ENCODE measurements around the gene VMAC.
"Not testable (repeated sequence)": the region's sequence is repeated elsewhere in the genome, so short reads cannot be mapped to it uniquely, and the experiment has no call there.

VMAC gene

GRCh38 chr19:5881543-5882299, 23.0 kb upstream of the VMAC start:
- no peaks in the 10 kb centered on the region for H3K9me3 ChIP-seq (ENCODE audit: low read depth, low read length)
- H3K4me3 ChIP-seq = no peak overlapping the region
- TF ChIP-seq FOXP2 (optimal IDR thresholded peaks at IDR 0.05; ENCODE audit: control extremely low read depth, extremely low read length, insufficient read depth) (no peak), EZH2 (IDR thresholded peaks at IDR 0.05) (no peak), POLR2AphosphoS5 (IDR thresholded peaks at IDR 0.05; ENCODE audit: borderline replicate concordance, low read depth, low read length) (no peak)
- DNase-seq (ENCODE audit: low read depth, low spot score) = no peak
- no peak overlapping the region for H3K27ac ChIP-seq
- H3K36me3 ChIP-seq (ENCODE audit: insufficient read depth, low read length) = no peaks in the 10 kb centered on the region
- no peak overlapping the region for H3K9ac ChIP-seq (ENCODE audit: insufficient read length)

- no peak for TF ChIP-seq POLR2AphosphoS5 (IDR thresholded peaks at IDR 0.05; ENCODE audit: borderline replicate concordance, low read depth, low read length)
- no peak for TF ChIP-seq FOXP2 (optimal IDR thresholded peaks at IDR 0.05; ENCODE audit: control extremely low read depth, extremely low read length, insufficient read depth)
- TF ChIP-seq EZH2 (IDR thresholded peaks at IDR 0.05) = no peak
- H3K36me3 ChIP-seq (ENCODE audit: insufficient read depth, low read length) = no peaks in the 10 kb centered on the region
- no peaks in the 10 kb centered on the region for H3K9me3 ChIP-seq (ENCODE audit: low read depth, low read length)
- H3K4me3 ChIP-seq = no peak overlapping the region
- no peak overlapping the region for H3K27ac ChIP-seq
- DNase-seq (ENCODE audit: low read depth, low spot score) = no peak
- no peak overlapping the region for H3K9ac ChIP-seq (ENCODE audit: insufficient read length)
Observed at GRCh38 chr19:5882421-5882968, 22.2 kb upstream of the VMAC start.

GRCh38 chr19:5883157-5883873, 21.4 kb upstream of the VMAC start:
- not testable (repeated sequence) for H3K4me3 ChIP-seq; H3K9me3 ChIP-seq (ENCODE audit: low read depth, low read length); H3K9ac ChIP-seq (ENCODE audit: insufficient read length); H3K27ac ChIP-seq; DNase-seq (ENCODE audit: low read depth, low spot score); H3K36me3 ChIP-seq (ENCODE audit: insufficient read depth, low read length)

GRCh38 chr19:5884065-5884811, 20.4 kb upstream of the VMAC start:
- not testable (repeated sequence) for H3K27ac ChIP-seq; H3K4me3 ChIP-seq; H3K36me3 ChIP-seq (ENCODE audit: insufficient read depth, low read length); DNase-seq (ENCODE audit: low read depth, low spot score); H3K9me3 ChIP-seq (ENCODE audit: low read depth, low read length); H3K9ac ChIP-seq (ENCODE audit: insufficient read length)

GRCh38 chr19:5889288-5889971, 15.2 kb upstream of the VMAC start:
- no peak for TF ChIP-seq POLR2AphosphoS5 (IDR thresholded peaks at IDR 0.05; ENCODE audit: borderline replicate concordance, low read depth, low read length)
- TF ChIP-seq FOXP2 (optimal IDR thresholded peaks at IDR 0.05; ENCODE audit: control extremely low read depth, extremely low read length, insufficient read depth) = no peak
- TF ChIP-seq EZH2 (IDR thresholded peaks at IDR 0.05) = no peak
- no peak overlapping the region for H3K9ac ChIP-seq (ENCODE audit: insufficient read length)
- no peak for DNase-seq (ENCODE audit: low read depth, low spot score)

GRCh38 chr19:5890099-5890498, 14.6 kb upstream of the VMAC start:
- Histone ChIP-seq H3K9me3 (ENCODE audit: low read depth, low read length) (no peaks in the 10 kb centered on the region), H3K27ac (no peak overlapping the region), H3K9ac (ENCODE audit: insufficient read length) (no peak overlapping the region), H3K36me3 (ENCODE audit: insufficient read depth, low read length) (no peaks in the 10 kb centered on the region; the same call in 1 of the 2 replicates), H3K4me3 (no peak overlapping the region)
- DNase-seq (ENCODE audit: low read depth, low spot score) = no peak
- TF ChIP-seq EZH2 (IDR thresholded peaks at IDR 0.05) (no peak), FOXP2 (optimal IDR thresholded peaks at IDR 0.05; ENCODE audit: control extremely low read depth, extremely low read length, insufficient read depth) (no peak), POLR2AphosphoS5 (IDR thresholded peaks at IDR 0.05; ENCODE audit: borderline replicate concordance, low read depth, low read length) (no peak)

More at GRCh38 chr19:5889288-5889971, 15.2 kb upstream of the VMAC start:
- Histone ChIP-seq H3K4me3 (no peak overlapping the region), H3K36me3 (ENCODE audit: insufficient read depth, low read length) (no peaks in the 10 kb centered on the region), H3K27ac (no peak overlapping the region), H3K9me3 (ENCODE audit: low read depth, low read length) (no peaks in the 10 kb centered on the region)

- Histone ChIP-seq H3K9ac (ENCODE audit: insufficient read length) (no peak overlapping the region), H3K36me3 (ENCODE audit: insufficient read depth, low read length) (no peaks in the 10 kb centered on the region; the same call in 1 of the 2 replicates), H3K4me3 (no peak overlapping the region), H3K27ac (no peak overlapping the region), H3K9me3 (ENCODE audit: low read depth, low read length) (no peaks in the 10 kb centered on the region)
- DNase-seq (ENCODE audit: low read depth, low spot score) = no peak
- TF ChIP-seq POLR2AphosphoS5 (IDR thresholded peaks at IDR 0.05; ENCODE audit: borderline replicate concordance, low read depth, low read length) = no peak
- TF ChIP-seq FOXP2 (optimal IDR thresholded peaks at IDR 0.05; ENCODE audit: control extremely low read depth, extremely low read length, insufficient read depth) = no peak
- TF ChIP-seq EZH2 (IDR thresholded peaks at IDR 0.05) = no peak
Observed at GRCh38 chr19:5891572-5891937, 13.1 kb upstream of the VMAC start.
